SK-N-SH (cell line): Measurements from ENCODE around the gene ZFPL1. TPM values are rescaled to one million over a fixed set of nuclear protein-coding genes. Genes with fewer than 3 reads are reported as not detected.

Source experiments
- CTCF ChIA-PET: fragments of 300-600, 350-600 bp; formaldehyde crosslinking; extraction: SDS; loops from one replicate; lab custom pipeline; 2021; lab: Yijun Ruan, JAX
- POLR2A ChIA-PET: fragments of 350-600 bp; sonication (Branson Sonifier 250); formaldehyde crosslinking; extraction: SDS; loops from one replicate; lab custom pipeline; 2020; ENCODE audit warnings: antibody characterized with exemption, inconsistent platforms; lab: Yijun Ruan, JAX
- DNase-seq: peaks from one replicate; pipeline ENCODE4 v3.0.0; 2012
- H2AFZ ChIP-seq: fragments of 200-600 bp; sonication (generic); 2 replicates; pipeline ENCODE4 v1.8.1; 2016; ENCODE audit warnings: antibody characterized with exemption, mild to moderate bottlenecking, low read depth
- H3F3A ChIP-seq: fragments of 200-600 bp; sonication (generic); replicated peaks from 2 replicates; pipeline ENCODE3; 2016; ENCODE audit warnings: antibody characterized with exemption, mild to moderate bottlenecking; ENCODE audit not compliant: insufficient read depth
- H3K27ac ChIP-seq, 2 experiments: fragments of 200-500 bp in 1 of 2; fragments of 200-600 bp in 1 of 2; sonication (Bioruptor generic) in 1 of 2; sonication (generic), shearing (Covaris generic) in 1 of 2; 2 replicates each; pipeline versions ENCODE4 v1.5.1 to v1.6.1; 2014 to 2016; ENCODE audit warnings: low read depth in 2 of 2, inconsistent platforms in 1 of 2, low read length in 1 of 2, mild to moderate bottlenecking in 1 of 2, mixed read lengths in 1 of 2
- H3K27me3 ChIP-seq: fragments of 200-600 bp; sonication (generic), shearing (Covaris generic); 2 replicates; pipeline ENCODE4 v1.6.1; 2016; ENCODE audit warnings: mixed run types; ENCODE audit not compliant: insufficient read depth
- H3K36me3 ChIP-seq, 2 experiments: fragments of 200-500 bp in 1 of 2; fragments of 200-600 bp in 1 of 2; sonication (Bioruptor generic) in 1 of 2; sonication (generic) in 1 of 2; replicated peaks in 1 of 2; 2 replicates each; pipeline versions ENCODE3 to v1.5.1; 2014 to 2016; ENCODE audit warnings: low read length in 1 of 2, mild to moderate bottlenecking in 1 of 2; ENCODE audit not compliant: insufficient read depth in 2 of 2, control insufficient read depth in 1 of 2
- H3K4me1 ChIP-seq, 2 experiments: fragments of 200-500 bp in 1 of 2; fragments of 200-600 bp in 1 of 2; sonication (Bioruptor generic) in 1 of 2; sonication (generic), shearing (Covaris generic) in 1 of 2; 2 replicates each; pipeline versions ENCODE4 v1.5.1 to v1.6.1; 2014 to 2016; ENCODE audit warnings: low read depth in 1 of 2, low read length in 1 of 2, mixed run types in 1 of 2; ENCODE audit not compliant: insufficient read depth in 2 of 2, control insufficient read depth in 1 of 2
- H3K4me2 ChIP-seq: fragments of 200-600 bp; sonication (generic), shearing (Covaris generic); 2 replicates; pipeline ENCODE4 v1.6.1; 2017; ENCODE audit warnings: mixed run types
- H3K4me3 ChIP-seq, 2 experiments: fragments of 200-500 bp in 1 of 2; fragments of 200-600 bp in 1 of 2; sonication (Bioruptor generic) in 1 of 2; sonication (generic), shearing (Covaris generic) in 1 of 2; 2 replicates each; pipeline versions ENCODE4 v1.5.1 to v1.8.1; 2014 to 2016; ENCODE audit warnings: low read depth in 2 of 2, inconsistent platforms in 1 of 2, low read length in 1 of 2, mild to moderate bottlenecking in 1 of 2, mixed read lengths in 1 of 2, moderate library complexity in 1 of 2
- H3K79me2 ChIP-seq: fragments of 200-600 bp; sonication (generic); 2 replicates; pipeline ENCODE4 v1.8.1; 2017; ENCODE audit warnings: mild to moderate bottlenecking; ENCODE audit not compliant: insufficient read depth
- H3K9ac ChIP-seq: fragments of 200-600 bp; sonication (generic); 2 replicates; pipeline ENCODE4 v1.6.1; 2017; ENCODE audit warnings: mixed run types
- H3K9me2 ChIP-seq: fragments of 200-600 bp; sonication (generic); 2 replicates; pipeline ENCODE4 v1.6.1; 2017; ENCODE audit warnings: mixed run types
- H3K9me3 ChIP-seq: fragments of 200-600 bp; sonication (generic); 2 replicates; pipeline ENCODE4 v1.6.1; 2017; ENCODE audit warnings: mixed run types, mild to moderate bottlenecking, moderate library complexity
- H4K20me1 ChIP-seq: fragments of 200-600 bp; sonication (generic); 2 replicates; pipeline ENCODE4 v1.6.1; 2017; ENCODE audit warnings: mild to moderate bottlenecking, mixed run types; ENCODE audit not compliant: insufficient read depth
- CTCF ChIP-seq: fragments of 200-600 bp; sonication (generic); IDR thresholded peaks from 2 replicates; pipeline ENCODE4 v1.6.1; 2017; ENCODE audit warnings: antibody characterized with exemption, mild to moderate bottlenecking, moderate library complexity
- EZH2phosphoT487 ChIP-seq: fragments of 200-600 bp; sonication (generic); IDR thresholded peaks from 2 replicates; pipeline ENCODE4 v1.6.1; 2017; ENCODE audit warnings: low read depth, mixed run types, mild to moderate bottlenecking, antibody characterized with exemption, moderate library complexity, borderline replicate concordance
- GATA2 ChIP-seq: sonication (generic); formaldehyde crosslinking; IDR thresholded peaks from 2 replicates; pipeline ENCODE4 v1.5.0; 2020; ENCODE audit warnings: mild to moderate bottlenecking, missing genetic modification reagents
- IRF3 ChIP-seq: fragments of 150-350 bp; IDR thresholded peaks from 2 replicates; pipeline ENCODE4 v1.6.1; 2016; ENCODE audit warnings: mild to moderate bottlenecking, low read depth, low read length
- JUND ChIP-seq: IDR thresholded peaks from 2 replicates; pipeline ENCODE4 v1.4.0; 2012
- MEF2A ChIP-seq: IDR thresholded peaks from 2 replicates; pipeline ENCODE4 v1.4.0; 2012; ENCODE audit warnings: low read depth, borderline replicate concordance
- MXI1 ChIP-seq: IDR thresholded peaks from 2 replicates; pipeline ENCODE4 v1.6.1; 2012; ENCODE audit warnings: mild to moderate bottlenecking, low read depth, low read length, improper control_type of control experiment
- PBX3 ChIP-seq: IDR thresholded peaks from 2 replicates; pipeline ENCODE4; 2012
- POLR2AphosphoS5 ChIP-seq: IDR thresholded peaks from 2 replicates; pipeline ENCODE4 v1.6.1; 2012; ENCODE audit warnings: low read depth, low read length
- TCF12 ChIP-seq: IDR thresholded peaks from 2 replicates; pipeline ENCODE4 v1.4.0; 2012
- WGBS: methylation state at CpG from one replicate; pipeline ENCODE4 v1.1.6; 2017; ENCODE audit warnings: low lambda C conversion rate; 5-methylcytosine and 5-hydroxymethylcytosine counted together
- polyA plus RNA-seq, 3 experiments: library from polyadenylated mRNA; depleted of rRNA; stranded (reverse); fragments of >200 nt; gene quantifications; 2 replicates each; pipeline ENCODE4 v1.2.3, GENCODE V29; 2012
- TF ChIP-seq, protein P1 (sequence below): IDR thresholded peaks from 2 replicates; pipeline ENCODE4 v1.6.1; 2012; ENCODE audit warnings: mild to moderate bottlenecking, low read depth, low read length, moderate library complexity
- TF ChIP-seq, protein P2 (sequence below): fragments of 150-350 bp; IDR thresholded peaks from 2 replicates; pipeline ENCODE4 v1.6.1; 2017; ENCODE audit warnings: antibody characterized with exemption, low read length, low read depth, borderline replicate concordance
- TF ChIP-seq, protein P3 (sequence below): IDR thresholded peaks from 2 replicates; pipeline ENCODE4 v1.4.0; 2012; ENCODE audit warnings: low read depth

The ZFPL1 gene
- polyA plus RNA-seq, 1 of the 3 experiments (the other 2 are of a cell fraction) = 75.9 TPM

DNA sequence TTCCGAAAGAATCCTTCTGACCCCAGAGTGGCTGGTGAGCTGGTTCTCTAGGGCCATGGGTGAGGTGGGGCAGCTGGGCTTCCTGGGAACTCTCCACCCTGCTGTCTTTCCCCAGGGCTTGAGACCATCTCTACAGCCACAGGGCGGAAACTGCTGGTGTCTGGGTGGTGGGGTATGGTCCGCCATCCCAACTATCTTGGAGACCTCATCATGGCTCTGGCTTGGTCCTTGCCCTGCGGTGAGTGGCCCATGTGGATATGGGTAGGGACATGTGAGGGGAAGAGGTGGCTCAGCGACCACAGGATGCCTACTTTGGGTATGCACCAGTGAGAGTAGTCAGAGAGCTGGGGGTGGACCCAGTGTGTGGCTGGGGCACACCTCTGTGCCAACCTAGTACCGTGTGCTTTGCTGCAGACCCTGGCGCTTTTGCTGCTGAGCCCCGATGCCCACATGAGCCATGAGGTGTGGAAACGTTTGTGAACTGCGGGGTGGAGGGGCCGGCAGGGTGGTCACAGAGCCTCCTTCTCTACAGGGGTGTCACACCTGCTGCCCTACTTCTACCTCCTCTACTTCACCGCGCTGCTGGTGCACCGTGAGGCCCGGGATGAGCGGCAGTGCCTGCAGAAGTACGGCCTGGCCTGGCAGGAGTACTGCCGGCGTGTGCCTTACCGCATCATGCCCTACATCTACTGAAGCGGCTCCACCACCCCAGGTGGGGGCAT, 31.5 kb downstream of the ZFPL1 start:
- H3K9ac ChIP-seq = no peak overlapping the region
- peaks cover 28 to 32% of the 10 kb centered on the region in 2 experiments for H3K36me3 ChIP-seq
- H4K20me1 ChIP-seq = peaks cover 6% of the 10 kb centered on the region; the same call in 1 of the 2 replicates
- no peaks in the 10 kb centered on the region for H3K27me3 ChIP-seq
- no peaks in the 10 kb centered on the region for H3K9me2 ChIP-seq
- ChIA-PET POLR2A (interaction anchor here (1.5 to 3.4 kb wide), 4 partner anchors 19 to 101 kb away, joined by 5 to 25 read pairs (median 6); partner anchors contain the start of genes ARL2 and SYVN1), CTCF (interaction anchor here (1.1 to 3.2 kb wide), 4 partner anchors 15 to 269 kb away, joined by 3 to 23 read pairs (median 9); no protein-coding TSS in a partner anchor)
- WGBS = 91% methylated on average over 11 of the region's 21 CpGs
- TF ChIP-seq EZH2phosphoT487 (no peak), POLR2AphosphoS5 (no peak), GATA2 (CRISPR knock-in tag) (no peak), TCF12 (no peak), MXI1 (no peak), PBX3 (no peak), CTCF (no peak), IRF3 (no peak), MEF2A (no peak), JUND (no peak)
- TF ChIP-seq, protein P1, sequence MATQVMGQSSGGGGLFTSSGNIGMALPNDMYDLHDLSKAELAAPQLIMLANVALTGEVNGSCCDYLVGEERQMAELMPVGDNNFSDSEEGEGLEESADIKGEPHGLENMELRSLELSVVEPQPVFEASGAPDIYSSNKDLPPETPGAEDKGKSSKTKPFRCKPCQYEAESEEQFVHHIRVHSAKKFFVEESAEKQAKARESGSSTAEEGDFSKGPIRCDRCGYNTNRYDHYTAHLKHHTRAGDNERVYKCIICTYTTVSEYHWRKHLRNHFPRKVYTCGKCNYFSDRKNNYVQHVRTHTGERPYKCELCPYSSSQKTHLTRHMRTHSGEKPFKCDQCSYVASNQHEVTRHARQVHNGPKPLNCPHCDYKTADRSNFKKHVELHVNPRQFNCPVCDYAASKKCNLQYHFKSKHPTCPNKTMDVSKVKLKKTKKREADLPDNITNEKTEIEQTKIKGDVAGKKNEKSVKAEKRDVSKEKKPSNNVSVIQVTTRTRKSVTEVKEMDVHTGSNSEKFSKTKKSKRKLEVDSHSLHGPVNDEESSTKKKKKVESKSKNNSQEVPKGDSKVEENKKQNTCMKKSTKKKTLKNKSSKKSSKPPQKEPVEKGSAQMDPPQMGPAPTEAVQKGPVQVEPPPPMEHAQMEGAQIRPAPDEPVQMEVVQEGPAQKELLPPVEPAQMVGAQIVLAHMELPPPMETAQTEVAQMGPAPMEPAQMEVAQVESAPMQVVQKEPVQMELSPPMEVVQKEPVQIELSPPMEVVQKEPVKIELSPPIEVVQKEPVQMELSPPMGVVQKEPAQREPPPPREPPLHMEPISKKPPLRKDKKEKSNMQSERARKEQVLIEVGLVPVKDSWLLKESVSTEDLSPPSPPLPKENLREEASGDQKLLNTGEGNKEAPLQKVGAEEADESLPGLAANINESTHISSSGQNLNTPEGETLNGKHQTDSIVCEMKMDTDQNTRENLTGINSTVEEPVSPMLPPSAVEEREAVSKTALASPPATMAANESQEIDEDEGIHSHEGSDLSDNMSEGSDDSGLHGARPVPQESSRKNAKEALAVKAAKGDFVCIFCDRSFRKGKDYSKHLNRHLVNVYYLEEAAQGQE = no peak
- TF ChIP-seq, protein P2, sequence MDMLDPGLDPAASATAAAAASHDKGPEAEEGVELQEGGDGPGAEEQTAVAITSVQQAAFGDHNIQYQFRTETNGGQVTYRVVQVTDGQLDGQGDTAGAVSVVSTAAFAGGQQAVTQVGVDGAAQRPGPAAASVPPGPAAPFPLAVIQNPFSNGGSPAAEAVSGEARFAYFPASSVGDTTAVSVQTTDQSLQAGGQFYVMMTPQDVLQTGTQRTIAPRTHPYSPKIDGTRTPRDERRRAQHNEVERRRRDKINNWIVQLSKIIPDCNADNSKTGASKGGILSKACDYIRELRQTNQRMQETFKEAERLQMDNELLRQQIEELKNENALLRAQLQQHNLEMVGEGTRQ = no peak
- TF ChIP-seq, protein P3, sequence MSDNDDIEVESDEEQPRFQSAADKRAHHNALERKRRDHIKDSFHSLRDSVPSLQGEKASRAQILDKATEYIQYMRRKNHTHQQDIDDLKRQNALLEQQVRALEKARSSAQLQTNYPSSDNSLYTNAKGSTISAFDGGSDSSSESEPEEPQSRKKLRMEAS = no peak
- no peak overlapping the region; a peak in 1 of 4 replicates for H3K27ac ChIP-seq
- no peak for DNase-seq
- peaks cover 36% of the 10 kb centered on the region for H3F3A ChIP-seq
- H3K9me3 ChIP-seq = no peaks in the 10 kb centered on the region
- H3K4me2 ChIP-seq = no peak overlapping the region
- peaks cover 26% of the 10 kb centered on the region for H3K79me2 ChIP-seq
- peaks cover 16 to 52% of the 10 kb centered on the region in 2 experiments; a peak in 3 of 4 replicates for H3K4me1 ChIP-seq
- no peak overlapping the region for H2AFZ ChIP-seq
- H3K4me3 ChIP-seq = no peak overlapping the region
